ENCODE results near the gene FXYD6.

GRCh38 chr11:117903505-117904382 lies 27.3 kb upstream of the FXYD6 start:
- TF ChIP-seq YY1 (IDR thresholded peaks at IDR 0.05; ENCODE audit: insufficient read depth, insufficient read length) = no peak
- TF ChIP-seq ZNF274 (IDR thresholded peaks at IDR 0.05; ENCODE audit: low read depth, low read length) = no peak
